ENCODE data around the gene SLC6A16.
"Not testable (repeated sequence)": the region's sequence is repeated elsewhere in the genome, so short reads cannot be mapped to it uniquely, and the experiment has no call there.

SLC6A16 gene

GRCh38 chr19:49344505-49345423 lies 19.8 kb upstream of the SLC6A16 start:
- no peak for DNase-seq (ENCODE audit: low spot score)

- DNase-seq (ENCODE audit: low spot score), result no peak
Measured at GRCh38 chr19:49343123-49343522, 18.1 kb upstream of the SLC6A16 start.

- no peak for DNase-seq (ENCODE audit: low spot score)
Measured at GRCh38 chr19:49342291-49342721, 17.3 kb upstream of the SLC6A16 start.

DNA sequence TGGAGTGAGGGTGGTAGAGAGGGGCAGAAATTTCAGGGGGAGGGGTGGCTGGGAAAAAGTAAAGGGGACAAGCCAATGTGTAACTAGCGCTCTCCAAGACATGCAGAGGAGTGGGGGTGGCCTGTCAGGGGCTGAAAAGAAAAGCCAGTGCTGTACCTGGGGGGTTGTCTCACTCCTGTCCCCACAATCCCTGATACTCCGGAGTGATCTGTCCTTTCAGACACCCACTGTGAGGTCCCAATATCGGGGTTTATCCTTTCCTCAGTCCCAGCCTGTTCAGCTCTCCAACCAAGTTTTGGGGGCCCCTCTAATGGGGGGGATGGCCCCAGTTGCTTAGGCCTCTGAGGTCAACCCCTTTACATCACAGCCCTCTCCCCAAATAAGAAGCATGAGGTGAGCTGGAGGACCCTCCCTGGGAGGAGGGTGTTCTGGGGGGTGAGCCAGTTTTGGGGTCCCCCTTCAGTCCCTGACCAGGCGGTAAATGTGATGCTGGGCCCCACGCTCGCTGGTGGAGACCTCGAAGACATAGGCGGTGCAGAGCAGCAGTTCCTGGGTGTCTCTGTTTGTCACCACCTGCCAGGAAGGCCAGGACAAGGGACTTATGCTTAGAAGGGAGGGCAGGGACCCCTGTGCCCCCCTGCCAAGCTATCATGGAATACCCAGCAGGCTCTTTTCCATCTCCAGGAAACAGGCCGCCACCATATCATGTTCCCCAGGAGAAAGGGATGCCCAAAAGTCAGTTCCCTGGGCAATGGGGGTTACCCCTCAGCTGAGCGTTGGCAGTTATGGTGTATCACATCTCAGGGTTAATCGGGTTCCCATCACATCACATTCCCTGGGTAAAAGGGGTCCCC lies 16.1 kb upstream of the SLC6A16 start:
- no peak for DNase-seq (ENCODE audit: low spot score)

- DNase-seq (ENCODE audit: low spot score), result peak; percentile 84
Measured at GRCh38 chr19:49340069-49340864, 15.3 kb upstream of the SLC6A16 start.

DNA sequence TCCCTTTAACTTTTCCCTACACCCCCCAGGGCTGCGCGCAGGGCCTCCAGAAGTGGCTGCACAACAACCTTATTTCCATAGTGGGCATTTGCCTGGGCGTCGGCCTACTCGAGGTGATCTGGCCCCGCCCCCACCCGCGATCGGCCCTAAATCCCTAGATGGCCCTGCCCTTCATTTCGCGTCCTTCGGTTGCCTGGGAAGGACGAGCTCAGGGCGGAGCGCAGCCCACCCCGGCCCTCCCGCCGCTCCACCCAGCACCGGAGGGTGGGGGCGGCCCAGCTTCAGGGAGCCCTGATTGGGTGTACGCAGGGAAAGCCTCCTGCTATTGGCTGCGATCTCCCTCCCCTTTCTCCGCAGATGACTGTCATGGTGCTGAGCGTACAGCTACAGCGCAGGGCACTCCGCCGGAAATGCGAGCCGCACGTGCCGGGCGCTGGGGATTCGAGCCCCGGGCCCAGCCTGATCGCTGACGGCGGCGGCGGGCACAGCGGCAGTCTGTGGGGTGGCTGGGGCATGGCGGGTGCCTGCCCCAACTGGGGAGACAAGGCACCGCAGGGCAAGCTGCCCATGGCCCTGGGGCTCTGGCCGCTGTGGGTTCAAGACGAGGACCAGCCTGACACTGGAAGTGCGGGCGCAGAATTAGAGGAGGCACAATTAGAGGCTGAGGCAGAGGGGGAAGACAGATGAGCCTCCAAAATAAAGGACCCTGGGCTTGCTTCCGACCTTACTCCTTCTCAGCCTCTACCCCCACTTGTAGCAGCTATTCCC lies 14.5 kb upstream of the SLC6A16 start:
- peak; percentile 96 for DNase-seq (ENCODE audit: low spot score)

- peak; percentile 94 for DNase-seq (ENCODE audit: low spot score)
Measured at GRCh38 chr19:49338691-49339300, 13.8 kb upstream of the SLC6A16 start.

DNA sequence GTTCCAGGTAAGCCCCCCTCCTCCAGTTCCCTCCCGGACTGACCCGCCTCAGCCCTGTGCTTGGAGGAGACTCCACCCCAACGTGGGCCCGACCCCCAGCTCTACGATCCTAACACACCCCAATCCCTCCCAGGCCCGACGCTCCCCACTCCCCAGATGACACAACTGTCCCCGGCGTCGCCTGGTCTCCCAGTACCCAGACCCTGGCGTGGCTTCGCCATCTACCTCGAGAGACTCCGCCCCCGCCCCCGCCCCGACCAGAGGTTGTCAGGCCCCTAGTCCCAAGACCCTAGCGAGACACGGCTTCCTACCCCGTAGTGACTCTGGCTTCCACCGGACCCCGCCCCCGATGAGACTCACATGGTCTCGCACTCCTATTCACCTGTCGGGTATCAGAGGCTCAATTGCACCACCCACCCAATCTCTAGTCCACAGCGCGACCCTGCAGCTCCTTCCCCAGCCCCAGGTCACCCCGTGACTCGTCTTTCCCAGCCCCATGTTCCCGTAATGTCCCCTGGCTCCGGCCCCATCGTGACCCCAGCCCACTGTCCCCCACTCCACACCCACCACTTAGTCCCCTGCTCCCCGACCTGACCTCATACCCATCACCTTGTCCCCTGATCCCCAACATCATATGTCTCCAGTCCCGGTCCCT lies 13.2 kb upstream of the SLC6A16 start:
- peak; percentile 68 for DNase-seq (ENCODE audit: low spot score)

- no peak for DNase-seq (ENCODE audit: low spot score)
Measured at GRCh38 chr19:49337267-49338022, 12.5 kb upstream of the SLC6A16 start.

DNA sequence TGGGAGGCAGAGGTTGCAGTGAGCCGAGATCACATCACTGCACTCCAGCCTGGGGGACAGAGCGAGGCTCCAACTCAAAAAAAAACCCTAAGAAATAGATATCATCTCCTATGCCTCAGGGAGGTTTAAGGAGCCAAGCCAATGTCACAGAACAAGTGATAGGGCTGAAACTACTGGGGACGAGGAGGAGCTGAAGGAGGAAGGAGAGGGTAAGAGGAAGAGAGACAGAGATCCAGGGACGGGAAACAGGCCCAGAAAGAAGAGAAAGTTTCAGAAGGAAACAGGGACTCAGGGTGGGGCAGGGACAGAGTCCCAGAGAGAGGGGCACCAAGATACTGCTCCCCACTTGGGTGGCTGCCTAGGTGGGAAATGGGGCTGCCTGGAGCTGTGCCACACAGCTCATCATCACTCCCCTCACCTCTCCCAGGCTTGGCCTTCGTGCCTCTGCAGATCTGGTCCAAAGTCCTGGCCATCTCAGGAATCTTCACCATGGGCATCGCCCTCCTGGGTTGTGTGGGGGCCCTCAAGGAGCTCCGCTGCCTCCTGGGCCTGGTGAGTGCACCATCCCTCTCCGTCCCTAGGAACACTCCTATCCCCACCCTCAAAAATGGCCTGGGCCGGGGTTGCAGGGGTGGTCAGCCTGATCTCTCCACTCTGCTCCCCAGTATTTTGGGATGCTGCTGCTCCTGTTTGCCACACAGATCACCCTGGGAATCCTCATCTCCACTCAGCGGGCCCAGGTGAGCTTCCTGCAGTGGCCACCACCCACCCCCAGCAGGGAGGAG lies 11.7 kb upstream of the SLC6A16 start:
- DNase-seq (ENCODE audit: low spot score), result no peak

GRCh38 chr19:49335784-49336481 lies 10.9 kb upstream of the SLC6A16 start:
- DNase-seq (ENCODE audit: low spot score), result no peak

- no peak for DNase-seq (ENCODE audit: low spot score)
Measured at GRCh38 chr19:49335071-49335783, 10.2 kb upstream of the SLC6A16 start, which contains the start of gene CD37. Gene CD37, plus strand, starts transcription at chr19:49335406. Its CDS starts 135 bp downstream, at chr19:49335541.

DNA sequence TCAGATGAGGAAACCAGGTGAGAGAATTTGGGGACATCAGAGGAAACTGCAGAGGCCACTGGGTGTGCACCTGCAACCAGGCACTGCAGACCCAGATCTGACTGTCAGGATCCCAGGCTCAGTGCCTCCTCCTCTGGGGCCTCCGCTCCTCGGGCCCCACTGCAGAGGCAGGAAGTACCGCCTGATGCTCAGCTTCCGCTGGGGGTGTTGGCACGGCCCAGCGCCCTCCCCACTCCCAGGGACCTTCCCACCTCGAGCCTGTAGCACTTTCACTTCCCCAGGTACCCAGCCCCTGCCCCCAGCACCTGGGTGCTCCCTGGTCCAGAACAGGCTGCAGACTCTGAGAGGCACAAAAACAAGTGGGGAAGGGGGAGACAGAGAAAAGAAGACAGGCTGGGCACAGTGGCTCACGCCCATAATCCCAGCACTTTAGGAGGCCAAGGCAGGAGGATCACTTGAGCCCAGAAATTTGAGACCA lies 8.9 kb upstream of the SLC6A16 start:
- no peak for DNase-seq (ENCODE audit: low spot score)

DNA sequence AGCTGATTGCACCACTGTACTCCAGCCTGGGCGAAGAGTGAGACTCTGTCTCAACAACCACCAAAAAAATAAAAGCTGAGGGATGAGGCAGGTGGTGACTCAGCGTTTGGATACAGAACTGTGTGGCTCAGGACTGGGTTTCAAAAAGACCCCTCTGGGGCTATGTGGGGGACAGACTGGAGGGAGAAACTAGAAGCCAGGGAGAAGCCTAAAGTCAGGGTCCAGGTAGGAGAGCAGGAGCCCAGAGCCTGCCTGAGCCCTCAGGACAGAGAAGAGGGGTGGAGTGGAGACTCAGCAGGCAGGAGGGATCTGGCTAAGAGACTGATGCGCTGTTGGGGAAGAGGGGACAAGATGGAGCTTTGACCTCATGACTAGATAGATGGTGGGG lies 8.4 kb upstream of the SLC6A16 start:
- no peak for DNase-seq (ENCODE audit: low spot score)

GRCh38 chr19:49332691-49333417 lies 7.9 kb upstream of the SLC6A16 start:
- not testable (repeated sequence) for DNase-seq (ENCODE audit: low spot score)

GRCh38 chr19:49331616-49332055 lies 6.6 kb upstream of the SLC6A16 start:
- peak; percentile 71 for DNase-seq (ENCODE audit: low spot score)
